CMK (cell line): ENCODE measurements around the gene TC2N.
"Not testable (repeated sequence)": the region's sequence is repeated elsewhere in the genome, so short reads cannot be mapped to it uniquely, and the experiment has no call there.

ENCODE experiments used
- DNase-seq: peaks from one replicate; pipeline ENCODE4 v3.0.0-alpha.2; 2010; ENCODE audit warnings: low read depth

The TC2N gene

DNA sequence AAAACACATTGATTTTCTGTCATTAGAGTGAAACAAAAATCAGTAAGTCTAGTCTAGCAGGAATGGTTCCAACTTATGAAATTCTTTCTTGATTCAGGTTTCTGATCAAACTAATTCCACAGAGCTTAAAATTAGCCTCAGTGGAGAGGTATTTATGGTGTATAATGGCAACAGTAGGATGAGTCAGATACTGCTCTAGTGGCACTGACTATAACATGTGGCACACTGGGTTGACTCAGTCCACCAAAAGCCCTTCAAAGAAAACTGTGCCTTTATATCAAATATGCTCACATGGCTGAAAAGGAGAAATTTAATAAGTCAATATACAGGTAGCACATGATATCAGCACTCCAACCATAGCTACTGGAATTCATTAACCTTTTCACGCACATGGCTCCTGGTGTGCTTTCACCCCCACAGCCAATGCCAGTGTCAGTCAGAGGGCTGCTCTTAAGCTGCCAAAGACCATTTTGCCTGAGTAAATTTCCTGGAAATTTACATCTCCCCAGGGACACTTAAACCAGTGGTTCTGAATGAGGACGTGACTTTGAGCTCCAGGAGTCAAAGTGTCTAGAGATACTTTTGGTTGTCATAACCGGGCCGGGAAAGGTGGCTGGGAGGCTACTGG is 113.7 kb downstream of the TC2N start:
- DNase-seq, result no peak

- DNase-seq, result no peak
Observed at GRCh38 chr14:91752961-91753360, 114.4 kb downstream of the TC2N start.

DNA sequence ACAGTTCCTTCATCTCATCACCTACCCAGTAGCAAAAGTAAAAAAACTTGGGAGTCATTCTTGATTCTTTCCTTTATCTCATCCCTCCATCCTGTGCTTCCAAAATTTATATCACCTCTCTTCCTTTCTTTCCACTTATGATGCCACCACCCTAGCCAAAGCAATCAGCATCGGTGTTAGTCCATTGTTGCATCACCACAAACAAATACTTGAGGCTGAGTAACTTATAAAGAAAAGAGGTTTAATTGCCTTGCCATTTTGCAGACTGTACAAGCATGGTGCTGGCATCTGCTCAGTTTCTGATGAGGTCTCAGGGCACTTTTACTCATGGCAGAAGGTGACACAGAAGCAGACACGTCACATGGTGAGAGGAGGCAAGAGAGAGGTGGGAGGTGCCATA is 115.6 kb downstream of the TC2N start:
- DNase-seq, result no peak

DNA sequence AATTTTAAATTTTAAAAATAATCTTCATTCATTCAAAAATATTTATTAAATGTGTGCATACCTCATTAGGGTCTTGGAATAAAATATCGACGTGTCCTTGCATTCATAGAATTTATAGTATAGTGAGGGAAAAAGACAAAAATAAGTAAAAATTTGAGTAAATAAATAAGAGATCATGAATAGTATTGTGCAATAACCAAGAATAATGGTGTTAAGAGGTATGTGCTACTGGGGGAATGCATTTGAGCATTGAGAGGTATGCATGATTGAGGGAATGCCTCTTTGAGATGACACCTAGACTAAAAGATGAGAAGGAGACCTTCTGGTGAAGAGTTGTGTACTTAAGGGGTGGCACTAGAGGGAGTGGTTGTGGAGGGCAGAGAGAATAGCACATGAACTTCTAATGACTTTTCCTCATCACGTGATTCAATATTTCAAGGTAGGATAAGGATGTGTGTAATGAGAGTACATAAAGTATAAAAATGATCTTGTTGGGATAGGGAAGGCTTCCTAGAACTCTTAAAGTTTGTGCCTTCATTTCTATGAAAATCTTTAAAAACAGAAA is 116.6 kb downstream of the TC2N start:
- DNase-seq, result no peak

- no peak for DNase-seq
Observed at GRCh38 chr14:91749868-91750267, 117.5 kb downstream of the TC2N start.

DNA sequence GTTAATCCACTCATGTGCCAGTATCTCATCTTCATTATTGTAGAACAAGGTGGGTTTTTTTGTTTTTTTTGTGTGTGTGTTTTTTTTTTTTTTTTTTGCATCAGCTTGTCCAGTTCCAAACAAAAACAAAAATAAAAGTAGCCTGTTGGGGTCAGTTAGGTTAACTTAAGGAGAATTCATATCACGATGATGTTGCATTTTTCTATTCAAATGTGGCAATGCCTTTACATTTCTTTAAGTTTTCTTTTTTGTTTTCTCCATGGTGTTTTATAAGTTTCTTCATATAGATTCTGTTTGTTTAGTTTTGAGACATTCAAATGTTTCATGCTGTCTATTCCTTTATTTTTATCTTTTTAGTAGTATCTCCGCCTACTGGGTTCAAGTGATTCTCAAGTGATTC is 119.3 kb downstream of the TC2N start:
- no peak for DNase-seq

- no peak for DNase-seq
Observed at GRCh38 chr14:91745344-91745743, 122.0 kb downstream of the TC2N start.

- DNase-seq, result no peak
Observed at GRCh38 chr14:91744068-91744480, 123.3 kb downstream of the TC2N start.

DNA sequence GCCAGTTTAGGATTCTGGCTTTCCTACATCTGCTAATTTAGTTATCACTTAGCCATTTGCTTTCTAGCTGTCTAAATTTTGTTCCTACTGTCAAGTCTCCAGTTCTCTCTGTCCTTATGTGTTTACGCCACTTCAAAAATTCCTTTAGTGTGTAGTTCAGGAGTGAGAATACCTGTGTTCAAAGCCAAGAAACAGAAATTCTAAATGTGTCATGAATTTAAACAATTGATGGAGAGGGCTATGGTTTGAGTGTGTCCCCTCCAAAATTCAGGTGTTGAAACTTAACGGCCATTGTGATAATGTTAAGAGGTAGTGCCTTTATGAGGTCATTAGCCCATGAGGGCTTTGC is 124.1 kb downstream of the TC2N start:
- DNase-seq, result no peak

GRCh38 chr14:91742621-91743304 is 124.6 kb downstream of the TC2N start:
- no peak for DNase-seq

GRCh38 chr14:91739867-91740266 is 127.5 kb downstream of the TC2N start:
- not testable (repeated sequence) for DNase-seq

DNA sequence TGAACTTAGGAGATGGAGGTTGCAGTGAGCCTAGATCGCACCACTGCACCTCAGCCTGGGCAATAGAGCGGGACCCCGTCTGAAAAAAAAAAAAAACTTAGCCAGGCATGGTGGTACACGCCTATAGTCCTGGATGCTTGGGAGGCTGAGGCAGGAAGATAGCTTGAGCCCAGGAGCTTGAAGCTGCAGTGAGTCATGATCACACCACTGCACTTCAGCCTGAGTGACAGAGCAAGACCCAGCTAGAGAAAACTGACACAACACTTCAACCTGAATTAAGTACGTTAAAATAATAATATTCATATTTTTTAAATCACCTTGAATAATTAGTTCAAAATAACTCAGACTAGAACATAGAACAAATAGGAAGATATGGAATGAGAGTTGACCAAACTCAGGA is 129.7 kb downstream of the TC2N start:
- DNase-seq, result no peak

DNA sequence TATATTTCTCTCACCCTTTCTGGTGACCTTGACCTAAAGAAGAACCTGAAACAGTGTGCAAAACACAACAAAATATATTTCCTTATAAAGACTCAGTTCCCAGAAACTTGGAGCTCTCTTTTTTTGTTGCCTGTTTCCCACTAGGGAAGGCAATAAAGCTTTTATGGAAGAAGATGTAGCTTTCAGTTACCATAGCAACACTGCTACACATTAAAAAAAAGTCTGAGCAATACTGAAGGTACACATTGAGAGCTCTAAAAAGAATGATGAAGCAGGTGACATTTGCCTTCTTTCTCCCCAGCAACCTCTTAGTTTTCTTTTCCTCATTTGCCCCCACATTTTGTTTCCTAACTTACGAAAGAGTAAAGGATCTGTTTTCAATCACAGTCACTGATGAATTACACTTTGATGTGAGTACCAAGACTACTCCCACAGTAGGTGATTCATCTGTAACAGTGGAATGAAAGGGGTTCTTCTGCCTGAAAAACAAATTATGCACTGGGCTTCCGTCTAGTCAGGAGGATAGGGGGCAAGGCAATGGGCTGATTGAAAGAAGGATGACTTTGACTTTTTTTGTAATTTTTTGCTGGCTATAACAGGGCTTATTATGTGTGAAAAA is 134.4 kb downstream of the TC2N start:
- no peak for DNase-seq

DNA sequence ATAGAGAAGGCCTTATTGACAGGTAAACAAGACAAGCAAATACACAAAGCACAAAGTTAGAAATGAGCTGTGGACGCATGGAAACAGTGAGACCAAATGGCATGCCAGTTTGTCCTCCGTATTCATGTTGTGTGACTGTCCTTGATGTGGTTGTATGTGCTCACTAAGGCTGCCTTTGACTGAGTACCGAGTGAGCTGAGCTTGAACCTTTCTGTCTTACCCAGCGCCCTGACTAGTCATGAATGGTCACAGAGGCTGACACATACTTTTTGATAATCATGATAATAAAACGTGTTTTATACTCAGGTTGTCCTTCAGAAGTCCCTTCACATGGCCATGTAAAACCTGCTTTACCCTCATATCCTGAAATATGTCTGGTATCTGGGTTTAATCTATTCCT is 134.9 kb downstream of the TC2N start:
- DNase-seq, result no peak

DNA sequence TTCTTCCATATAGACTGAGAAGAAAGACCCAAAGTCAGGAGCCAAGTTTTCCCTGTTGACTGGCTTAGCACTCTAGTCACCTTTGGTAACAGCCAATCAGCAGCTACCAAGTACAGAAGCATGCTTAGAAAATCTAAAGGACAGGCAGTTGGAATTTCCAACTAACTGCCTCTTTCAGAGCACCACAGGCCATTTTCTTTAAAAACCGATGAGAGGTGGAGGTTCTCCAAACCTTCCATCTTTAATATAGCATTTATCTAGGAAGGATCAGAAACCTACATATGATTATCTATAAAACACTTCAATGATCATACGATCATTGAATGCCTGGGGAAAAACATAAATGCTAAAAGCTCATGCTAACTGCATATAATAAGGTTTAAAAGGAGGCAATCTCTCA is 135.3 kb downstream of the TC2N start, which contains the start of gene CATSPERB:
Gene CATSPERB, minus strand, starts transcription at position 101 of the 400 bp plus-strand sequence. CDS start 2,607 bp downstream, outside the sequence.
- DNase-seq, result no peak

DNA sequence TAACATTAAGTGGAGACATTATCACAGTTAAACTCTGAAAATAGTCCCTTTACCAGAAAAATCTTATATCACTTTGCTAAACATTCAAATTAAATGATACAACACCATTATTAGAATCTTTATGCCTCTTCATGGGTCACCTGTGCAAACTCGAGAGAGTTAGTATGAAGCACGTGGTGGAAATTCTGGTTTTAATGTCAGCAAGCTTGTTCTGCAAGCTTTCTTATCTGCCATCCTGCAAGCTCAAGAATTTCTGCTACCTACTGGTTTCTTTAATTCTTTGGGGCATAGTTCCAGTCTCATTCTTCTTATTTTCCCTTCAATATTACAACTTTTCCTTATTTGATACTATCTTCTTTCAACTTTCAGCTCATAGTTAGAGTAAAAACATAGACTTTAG is 136.3 kb downstream of the TC2N start:
- DNase-seq, result no peak

GRCh38 chr14:91729756-91730155 is 137.6 kb downstream of the TC2N start:
- DNase-seq, result no peak
